Measurements from ENCODE around the gene POLR3A. TPM values are rescaled to one million over a fixed set of nuclear protein-coding genes. Genes with fewer than 3 reads are reported as not detected.

POLR3A gene
- total and polyA plus RNA-seq, 2 of the 13 experiments (the other 11 are each of a cell fraction or from before 2014, with no cell fraction given): 13.6 to 19.2 TPM

DNA sequence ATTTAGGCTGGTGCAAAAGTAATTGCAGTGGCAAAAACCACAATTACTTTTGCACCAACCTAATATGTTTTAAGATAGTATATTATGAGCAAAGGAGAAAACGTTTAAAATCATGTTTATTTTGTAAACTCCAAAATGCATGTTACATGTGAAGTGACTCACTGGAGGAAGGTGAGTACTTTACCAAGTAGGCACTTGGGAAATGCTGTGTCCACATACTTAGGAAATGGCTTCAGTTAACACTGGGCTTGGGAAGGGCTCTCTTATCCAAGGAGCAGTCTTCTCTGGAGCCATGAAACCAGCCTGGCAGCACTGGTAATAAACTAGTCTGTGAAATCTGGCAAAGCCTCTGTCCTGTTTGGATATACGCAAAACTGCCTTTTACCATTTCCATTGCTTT is 8.8 kb upstream of the POLR3A start:
- Histone ChIP-seq H3K36me3 (replicated peaks in 1 of 2; ENCODE audit: control insufficient read depth in 1 of 2, insufficient read depth in 2 of 2, low read length in 2 of 2) (peaks cover 28 to 71% of the 10 kb centered on the region in 2 experiments), H3K9ac (ENCODE audit: insufficient read depth, low read depth, low read length) (no peak overlapping the region), H3K4me3 (replicated peaks in 1 of 3; ENCODE audit: insufficient read depth in 1 of 3, low read depth in 2 of 3, low read length in 3 of 3) (no peak overlapping the region), H3K9me3 (ENCODE audit: low read length) (no peaks in the 10 kb centered on the region), H3K27ac (ENCODE audit: extremely low read length, insufficient read depth, low read length) (no peak overlapping the region), H3K4me1 (ENCODE audit: insufficient read depth, low read length) (peaks cover 52% of the 10 kb centered on the region), H3K4me2 (ENCODE audit: low read depth, low read length) (peak overlapping the region; percentile 74), H2AFZ (ENCODE audit: low read length) (no peak overlapping the region), H3K27me3 (ENCODE audit: control insufficient read depth in 1 of 2, insufficient read depth in 2 of 2, low read length in 2 of 2) (no peaks in the 10 kb centered on the region; a peak in 2 of 5 replicates), H4K20me1 (ENCODE audit: insufficient read depth, low read length) (peaks cover 83% of the 10 kb centered on the region), H3K79me2 (ENCODE audit: insufficient read depth, low read length) (peaks cover 55% of the 10 kb centered on the region)
- no TSS peak for BruUV-seq (replicated peaks)
- POLR2A ChIA-PET: no interaction called here
- intact Hi-C loops (cut with micrococcal nuclease; ENCODE audit: unreplicated experiment) (no loop called here), in situ Hi-C loops (cut with HindIII; ENCODE audit: extremely low pct_ligation_motif_present, low pct_unique_long_range_greater_than_20kb) (no loop called here)
- 68% methylated on average over 2 of the region's 2 CpGs for WGBS (ENCODE audit: low lambda C conversion rate)
- FAIRE-seq (no peak), ATAC-seq (no peak), DNase-seq (ENCODE audit: low spot score) (no peak)
- TF ChIP-seq RBFOX2 (IDR thresholded peaks at IDR 0.05; ENCODE audit: low read depth, low read length): peak; percentile 42; the same call in 1 of the 2 replicates
- no peak for TF ChIP-seq ZNF124 (CRISPR knock-in tag; IDR thresholded peaks at IDR 0.05)
- no peak for TF ChIP-seq ESRRA (CRISPR knock-in tag; IDR thresholded peaks at IDR 0.05; ENCODE audit: low read depth)
- TF ChIP-seq, protein P1, sequence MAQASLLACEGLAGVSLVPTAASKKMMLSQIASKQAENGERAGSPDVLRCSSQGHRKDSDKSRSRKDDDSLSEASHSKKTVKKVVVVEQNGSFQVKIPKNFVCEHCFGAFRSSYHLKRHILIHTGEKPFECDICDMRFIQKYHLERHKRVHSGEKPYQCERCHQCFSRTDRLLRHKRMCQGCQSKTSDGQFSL (CRISPR knock-in tag; IDR thresholded peaks at IDR 0.05): no peak
- no peak for TF ChIP-seq CC2D1A (CRISPR knock-in tag; IDR thresholded peaks at IDR 0.05)
- no peak for TF ChIP-seq MAFK (conservative IDR thresholded peaks at IDR 0.05 in 1 of 2, IDR thresholded peaks at IDR 0.05 in 1 of 2; ENCODE audit: low read length in 2 of 2)
- no peak for TF ChIP-seq EED (CRISPR knock-in tag; IDR thresholded peaks at IDR 0.05)
- TF ChIP-seq, protein P2, sequence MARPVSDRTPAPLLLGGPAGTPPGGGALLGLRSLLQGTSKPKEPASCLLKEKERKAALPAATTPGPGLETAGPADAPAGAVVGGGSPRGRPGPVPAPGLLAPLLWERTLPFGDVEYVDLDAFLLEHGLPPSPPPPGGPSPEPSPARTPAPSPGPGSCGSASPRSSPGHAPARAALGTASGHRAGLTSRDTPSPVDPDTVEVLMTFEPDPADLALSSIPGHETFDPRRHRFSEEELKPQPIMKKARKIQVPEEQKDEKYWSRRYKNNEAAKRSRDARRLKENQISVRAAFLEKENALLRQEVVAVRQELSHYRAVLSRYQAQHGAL (CRISPR knock-in tag; IDR thresholded peaks at IDR 0.05; ENCODE audit: not compliant biosample characterization): no peak
- CTCF ChIA-PET (ENCODE audit: low intra/inter-chr PET ratio, low total read pairs): no interaction called here
